GM12873 (cell line): ENCODE data around the gene IGFBP2.

Source experiments
- TF ChIP-seq, protein P1 (sequence below): IDR thresholded peaks from 2 replicates; pipeline ENCODE4 v1.5.1; 2012; ENCODE audit warnings: low read depth, mild to moderate bottlenecking, moderate library complexity, low read length, control low read depth; ENCODE audit not compliant: insufficient read depth; ENCODE audit errors: missing control alignments

The IGFBP2 gene

GRCh38 chr2:216670266-216671080 lies 37.3 kb downstream of the IGFBP2 start:
- TF ChIP-seq, protein P1, sequence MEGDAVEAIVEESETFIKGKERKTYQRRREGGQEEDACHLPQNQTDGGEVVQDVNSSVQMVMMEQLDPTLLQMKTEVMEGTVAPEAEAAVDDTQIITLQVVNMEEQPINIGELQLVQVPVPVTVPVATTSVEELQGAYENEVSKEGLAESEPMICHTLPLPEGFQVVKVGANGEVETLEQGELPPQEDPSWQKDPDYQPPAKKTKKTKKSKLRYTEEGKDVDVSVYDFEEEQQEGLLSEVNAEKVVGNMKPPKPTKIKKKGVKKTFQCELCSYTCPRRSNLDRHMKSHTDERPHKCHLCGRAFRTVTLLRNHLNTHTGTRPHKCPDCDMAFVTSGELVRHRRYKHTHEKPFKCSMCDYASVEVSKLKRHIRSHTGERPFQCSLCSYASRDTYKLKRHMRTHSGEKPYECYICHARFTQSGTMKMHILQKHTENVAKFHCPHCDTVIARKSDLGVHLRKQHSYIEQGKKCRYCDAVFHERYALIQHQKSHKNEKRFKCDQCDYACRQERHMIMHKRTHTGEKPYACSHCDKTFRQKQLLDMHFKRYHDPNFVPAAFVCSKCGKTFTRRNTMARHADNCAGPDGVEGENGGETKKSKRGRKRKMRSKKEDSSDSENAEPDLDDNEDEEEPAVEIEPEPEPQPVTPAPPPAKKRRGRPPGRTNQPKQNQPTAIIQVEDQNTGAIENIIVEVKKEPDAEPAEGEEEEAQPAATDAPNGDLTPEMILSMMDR = no peak

- TF ChIP-seq, protein P1 = no peak
These were observed 37.8 kb downstream of the IGFBP2 start for GRCh38 chr2:216671081-216671411.

- TF ChIP-seq, protein P1 = no peak
These were observed 38.6 kb downstream of the IGFBP2 start for GRCh38 chr2:216671791-216672343.

GRCh38 chr2:216672466-216672865 lies 39.2 kb downstream of the IGFBP2 start:
- TF ChIP-seq, protein P1 = no peak

GRCh38 chr2:216673021-216673420 lies 39.8 kb downstream of the IGFBP2 start:
- TF ChIP-seq, protein P1 = no peak

GRCh38 chr2:216673609-216674008 lies 40.4 kb downstream of the IGFBP2 start:
- TF ChIP-seq, protein P1 = no peak

- TF ChIP-seq, protein P1 = no peak
These were observed 41.2 kb downstream of the IGFBP2 start for GRCh38 chr2:216674376-216674775.
